Esophagus squamous epithelium (tissue), 5 donors: Measurements from ENCODE around the gene FAM149B1. TPM values are rescaled to one million over a fixed set of nuclear protein-coding genes. Genes with fewer than 3 reads are reported as not detected.

ENCODE experiments used
- DNase-seq: peaks from one replicate; lab custom pipeline; 2025; lab: John Stamatoyannopoulos, UW
- H3K27ac ChIP-seq, 4 donors: fragments of 200-600 bp; sonication (generic); one replicate each; pipeline ENCODE4 v1.5.1; 2016 to 2019; ENCODE audit warnings: mild to moderate bottlenecking in 1 of 4
- H3K27me3 ChIP-seq, 4 donors: fragments of 200-600 bp; sonication (generic); 1 replicate in 3 of 4; 2 replicates in 1 of 4; pipeline versions ENCODE4 v1.5.1 to v1.6.0; 2017 to 2021; ENCODE audit warnings: antibody characterized with exemption in 1 of 4
- H3K36me3 ChIP-seq, 3 donors: fragments of 200-600 bp; sonication (generic); one replicate each; pipeline ENCODE4 v1.5.1; 2016 to 2019
- H3K4me1 ChIP-seq, 3 donors: fragments of 200-600 bp; sonication (generic); one replicate each; pipeline ENCODE4 v1.5.1; 2017 to 2019
- H3K4me3 ChIP-seq, 4 donors: fragments of 200-600 bp; sonication (generic); 1 replicate in 3 of 4; 2 replicates in 1 of 4; pipeline ENCODE4 v1.5.1; 2016 to 2019; ENCODE audit warnings: mild to moderate bottlenecking in 2 of 4, moderate library complexity in 1 of 4
- H3K9me3 ChIP-seq, 3 donors: fragments of 200-600 bp; sonication (generic); one replicate each; pipeline ENCODE4 v1.5.1; 2016 to 2019
- POLR2A ChIP-seq, 4 donors: fragments of 450-650 bp; IDR thresholded peaks; one replicate each; pipeline ENCODE4 v1.6.1; 2017; ENCODE audit warnings: antibody characterized with exemption in 4 of 4, mild to moderate bottlenecking in 4 of 4, moderate library complexity in 3 of 4
- WGBS, 2 donors: methylation state at CpG; one replicate each; pipeline ENCODE4 v1.1.5; 2018; 5-methylcytosine and 5-hydroxymethylcytosine counted together
- intact Hi-C: fragments of 100-400 bp; cut with DNase I; formaldehyde crosslinking; loops from one replicate; pipeline ENCODE4 v1.15.0; 2022
- total RNA-seq, 4 donors: library from RNA; depleted of rRNA; stranded (reverse); fragments of >200 nt; gene quantifications; one replicate each; pipeline ENCODE4 v1.1.0, GENCODE V29; 2016
- TF ChIP-seq, protein P1 (sequence below), 6 experiments: fragments of 450-650 bp in 4 of 6; fragments of 200-600 bp in 2 of 6; sonication (generic) in 2 of 6; IDR thresholded peaks; one replicate each; pipeline ENCODE4 v1.5.1; 2016 to 2019; ENCODE audit warnings: antibody characterized with exemption in 6 of 6, mild to moderate bottlenecking in 4 of 6, moderate library complexity in 4 of 6
- donor health status: DM: yes; HTN: yes; CAD: no.

Gene FAM149B1
- total RNA-seq, 4 donors from 2014 or later = 8.7 to 15.8 (median 10.8) TPM

DNA sequence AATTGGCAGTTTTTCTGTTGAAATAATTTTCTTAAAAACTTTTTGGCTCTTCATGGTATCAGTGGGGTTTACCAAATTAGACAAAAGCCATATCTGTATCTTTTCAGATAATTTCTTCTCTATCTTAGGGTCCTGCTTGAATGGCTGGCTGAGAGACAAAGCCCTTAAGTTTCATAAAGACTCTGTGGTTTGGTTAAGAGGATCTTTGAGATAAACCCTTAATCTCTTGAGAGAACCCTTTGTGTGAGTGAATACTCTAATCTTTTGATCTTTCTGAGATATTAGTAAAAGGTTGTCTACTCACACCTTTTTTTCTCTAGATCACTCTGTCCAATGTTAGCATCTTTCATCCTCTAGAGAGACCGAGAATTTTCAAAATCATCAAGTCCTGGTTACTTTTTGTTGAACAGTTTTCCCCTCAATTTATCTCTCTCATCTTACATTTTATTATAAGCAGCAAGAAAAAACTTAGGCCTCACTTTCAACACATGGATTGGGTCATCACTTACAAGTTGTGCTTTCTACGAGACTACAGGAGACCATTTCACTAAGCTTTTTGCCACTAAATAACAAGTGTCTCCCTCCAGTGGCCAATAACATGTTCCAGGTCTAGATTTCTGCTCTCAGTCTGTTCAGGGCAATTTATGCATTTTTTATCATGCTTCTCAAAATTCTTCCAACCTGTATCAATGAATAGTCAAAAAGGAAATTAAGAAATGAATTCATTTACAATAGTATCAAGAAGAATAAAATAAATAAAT, 50.7 kb downstream of the FAM149B1 start:
- WGBS, 2 donors = 90% methylated on average over 2 of the region's 2 CpGs
- TF ChIP-seq POLR2A (IDR thresholded peaks at IDR 0.05) = no peak
- TF ChIP-seq, protein P1, sequence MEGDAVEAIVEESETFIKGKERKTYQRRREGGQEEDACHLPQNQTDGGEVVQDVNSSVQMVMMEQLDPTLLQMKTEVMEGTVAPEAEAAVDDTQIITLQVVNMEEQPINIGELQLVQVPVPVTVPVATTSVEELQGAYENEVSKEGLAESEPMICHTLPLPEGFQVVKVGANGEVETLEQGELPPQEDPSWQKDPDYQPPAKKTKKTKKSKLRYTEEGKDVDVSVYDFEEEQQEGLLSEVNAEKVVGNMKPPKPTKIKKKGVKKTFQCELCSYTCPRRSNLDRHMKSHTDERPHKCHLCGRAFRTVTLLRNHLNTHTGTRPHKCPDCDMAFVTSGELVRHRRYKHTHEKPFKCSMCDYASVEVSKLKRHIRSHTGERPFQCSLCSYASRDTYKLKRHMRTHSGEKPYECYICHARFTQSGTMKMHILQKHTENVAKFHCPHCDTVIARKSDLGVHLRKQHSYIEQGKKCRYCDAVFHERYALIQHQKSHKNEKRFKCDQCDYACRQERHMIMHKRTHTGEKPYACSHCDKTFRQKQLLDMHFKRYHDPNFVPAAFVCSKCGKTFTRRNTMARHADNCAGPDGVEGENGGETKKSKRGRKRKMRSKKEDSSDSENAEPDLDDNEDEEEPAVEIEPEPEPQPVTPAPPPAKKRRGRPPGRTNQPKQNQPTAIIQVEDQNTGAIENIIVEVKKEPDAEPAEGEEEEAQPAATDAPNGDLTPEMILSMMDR (IDR thresholded peaks at IDR 0.05) = peak in 2 of 6 experiments; percentile 8 to 31
- no peak overlapping the region for H3K27ac ChIP-seq
- intact Hi-C loops = no loop called here
- no peaks in the 10 kb centered on the region for H3K27me3 ChIP-seq
- H3K4me1 ChIP-seq = no peaks in the 10 kb centered on the region
- no peak overlapping the region for H3K4me3 ChIP-seq
- H3K9me3 ChIP-seq = no peaks in the 10 kb centered on the region
- DNase-seq = no peak
- H3K36me3 ChIP-seq = peaks cover 0 to 56% (median 13%) of the 10 kb centered on the region in 3 donors

DNA sequence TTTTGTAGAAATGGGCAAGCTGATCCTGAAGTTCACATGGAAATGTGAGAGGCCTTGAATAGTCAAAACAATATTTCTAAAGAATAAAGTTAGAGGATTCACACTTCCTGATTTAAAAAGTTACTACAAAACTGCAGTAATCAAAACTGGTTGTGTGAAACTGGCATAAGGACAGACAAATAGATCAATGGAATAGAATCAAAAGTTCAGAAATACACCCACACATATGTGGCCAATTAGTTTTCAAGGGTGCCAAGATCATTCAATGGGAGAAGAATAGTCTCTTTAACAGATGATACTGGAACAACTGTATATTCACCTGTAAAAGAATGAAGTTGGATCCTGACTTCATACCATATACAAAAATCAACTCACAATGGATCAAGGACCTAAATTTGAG, 51.5 kb downstream of the FAM149B1 start:
- Histone ChIP-seq H3K27me3 (no peaks in the 10 kb centered on the region), H3K4me3 (no peak overlapping the region), H3K36me3 (peaks cover 0 to 54% (median 13%) of the 10 kb centered on the region in 3 donors), H3K27ac (no peak overlapping the region), H3K9me3 (no peaks in the 10 kb centered on the region), H3K4me1 (no peaks in the 10 kb centered on the region)
- DNase-seq = no peak
- TF ChIP-seq, protein P1 (IDR thresholded peaks at IDR 0.05) = no peak
- no peak for TF ChIP-seq POLR2A (IDR thresholded peaks at IDR 0.05)
- intact Hi-C loops = no loop called here

DNA sequence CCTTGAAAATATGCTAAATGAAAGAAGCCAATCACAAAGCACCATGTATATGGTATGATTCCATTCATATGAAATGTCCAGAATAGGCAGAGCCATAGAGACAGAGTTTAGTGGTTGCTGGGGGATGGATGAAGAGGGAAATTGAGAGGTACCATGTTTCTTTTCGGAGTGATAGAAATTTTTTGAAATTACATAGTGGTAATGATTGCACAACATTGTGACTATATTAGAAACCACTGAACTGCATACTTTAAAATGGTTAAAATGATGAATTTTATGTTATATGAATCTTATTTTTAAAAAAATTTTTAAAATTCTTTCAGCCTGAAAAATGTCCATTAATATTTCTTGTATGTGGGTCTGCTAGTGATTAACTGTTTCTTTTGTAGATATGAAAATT, 53.1 kb downstream of the FAM149B1 start:
- TF ChIP-seq, protein P1 (IDR thresholded peaks at IDR 0.05) = no peak
- TF ChIP-seq POLR2A (IDR thresholded peaks at IDR 0.05) = no peak
- Histone ChIP-seq H3K9me3 (no peaks in the 10 kb centered on the region), H3K4me3 (no peak overlapping the region), H3K36me3 (peaks cover 0 to 47% (median 13%) of the 10 kb centered on the region in 3 donors), H3K4me1 (no peaks in the 10 kb centered on the region), H3K27ac (no peak overlapping the region), H3K27me3 (no peaks in the 10 kb centered on the region)
- intact Hi-C loops = no loop called here
- WGBS, 2 donors = 94 to 96% methylated on average over 1 of the region's 1 CpG
- no peak for DNase-seq

DNA sequence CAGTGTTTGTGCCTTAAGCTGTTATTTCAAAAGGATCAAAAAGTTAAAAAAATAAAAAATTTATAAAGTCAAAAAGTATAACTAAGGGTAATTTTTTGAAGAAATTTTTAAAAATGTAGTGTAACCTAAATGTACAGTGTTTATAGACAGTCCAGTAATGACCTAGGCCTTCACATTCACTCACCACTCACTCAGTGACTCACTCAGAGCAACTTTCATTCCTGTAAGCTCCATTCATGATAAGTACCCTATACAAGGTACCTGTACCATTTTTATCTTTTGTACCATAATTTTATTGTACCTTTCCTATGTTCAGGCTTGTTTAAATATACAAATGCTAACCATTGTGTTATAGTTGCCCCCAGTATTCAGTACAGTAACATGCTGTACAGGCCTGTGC, 57.6 kb downstream of the FAM149B1 start:
- no peaks in the 10 kb centered on the region for H3K27me3 ChIP-seq
- H3K27ac ChIP-seq = no peak overlapping the region
- no peaks in the 10 kb centered on the region for H3K9me3 ChIP-seq
- H3K36me3 ChIP-seq = peaks cover 0 to 29% (median 0%) of the 10 kb centered on the region in 3 donors
- TF ChIP-seq POLR2A (IDR thresholded peaks at IDR 0.05) = no peak
- TF ChIP-seq, protein P1 (IDR thresholded peaks at IDR 0.05) = no peak
- intact Hi-C loops = no loop called here
- DNase-seq = no peak
- no peaks in the 10 kb centered on the region for H3K4me1 ChIP-seq
- H3K4me3 ChIP-seq = no peak overlapping the region

DNA sequence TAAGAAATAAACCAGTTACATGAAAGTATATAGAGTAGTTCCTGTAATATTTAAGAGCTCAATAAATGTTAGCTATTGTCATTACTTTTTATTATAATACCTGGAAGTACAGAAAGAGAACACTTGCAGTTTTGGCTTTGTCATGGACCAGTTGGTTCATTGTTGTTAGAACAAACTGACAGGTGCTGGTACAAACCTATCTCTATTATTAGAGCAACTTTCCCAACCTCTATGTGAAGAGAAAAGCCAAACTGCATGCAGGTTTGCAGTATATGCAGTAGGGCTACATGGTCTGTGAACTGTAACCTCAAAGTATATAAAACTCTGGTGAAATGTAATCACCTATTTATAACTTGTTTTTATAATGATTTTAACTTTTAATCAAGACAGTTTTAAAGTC, 58.7 kb downstream of the FAM149B1 start:
- Histone ChIP-seq H3K4me3 (no peak overlapping the region), H3K4me1 (no peaks in the 10 kb centered on the region), H3K27me3 (no peaks in the 10 kb centered on the region), H3K36me3 (peaks cover 0 to 41% (median 0%) of the 10 kb centered on the region in 3 donors), H3K9me3 (no peaks in the 10 kb centered on the region), H3K27ac (no peak overlapping the region)
- TF ChIP-seq, protein P1 (IDR thresholded peaks at IDR 0.05) = no peak
- no peak for TF ChIP-seq POLR2A (IDR thresholded peaks at IDR 0.05)
- intact Hi-C loops = no loop called here
- DNase-seq = no peak
